Left ventricle myocardium superior (tissue), 1 donor: ENCODE measurements around the gene LRP4. TPM values are rescaled to one million over a fixed set of nuclear protein-coding genes. Genes with fewer than 3 reads are reported as not detected.
A peak's percentile ranks its signal among the peaks of the same experiment; 100 is the strongest.

Source experiments
- ATAC-seq: fragments of 200-7000 bp; cut with Tn5 transposase; one replicate; pipeline ENCODE4 v1.9.1; 2020; ENCODE audit warnings: mild to moderate bottlenecking, moderate library complexity
- DNase-seq: peaks from one replicate; pipeline ENCODE4 v3.0.0-alpha.2; 2020
- intact Hi-C: fragments of 100-400 bp; cut with micrococcal nuclease; formaldehyde crosslinking; loops from one replicate; pipeline ENCODE4 v1.11.0; 2022
- total RNA-seq: library from RNA; stranded (reverse); fragmentation: NEBNext Ultra II Directional; extraction: Animal tissue kit (Norgen Biotek cat#: 25700); gene quantifications from one replicate; pipeline ENCODE4 v1.2.1, GENCODE V29; 2021
- donor health status: DM: no; HTN: yes; CAD: no; lungs with severe emphysema.

Gene LRP4
- total RNA-seq, 1 donor from 2014 or later, result 21.9 TPM

DNA sequence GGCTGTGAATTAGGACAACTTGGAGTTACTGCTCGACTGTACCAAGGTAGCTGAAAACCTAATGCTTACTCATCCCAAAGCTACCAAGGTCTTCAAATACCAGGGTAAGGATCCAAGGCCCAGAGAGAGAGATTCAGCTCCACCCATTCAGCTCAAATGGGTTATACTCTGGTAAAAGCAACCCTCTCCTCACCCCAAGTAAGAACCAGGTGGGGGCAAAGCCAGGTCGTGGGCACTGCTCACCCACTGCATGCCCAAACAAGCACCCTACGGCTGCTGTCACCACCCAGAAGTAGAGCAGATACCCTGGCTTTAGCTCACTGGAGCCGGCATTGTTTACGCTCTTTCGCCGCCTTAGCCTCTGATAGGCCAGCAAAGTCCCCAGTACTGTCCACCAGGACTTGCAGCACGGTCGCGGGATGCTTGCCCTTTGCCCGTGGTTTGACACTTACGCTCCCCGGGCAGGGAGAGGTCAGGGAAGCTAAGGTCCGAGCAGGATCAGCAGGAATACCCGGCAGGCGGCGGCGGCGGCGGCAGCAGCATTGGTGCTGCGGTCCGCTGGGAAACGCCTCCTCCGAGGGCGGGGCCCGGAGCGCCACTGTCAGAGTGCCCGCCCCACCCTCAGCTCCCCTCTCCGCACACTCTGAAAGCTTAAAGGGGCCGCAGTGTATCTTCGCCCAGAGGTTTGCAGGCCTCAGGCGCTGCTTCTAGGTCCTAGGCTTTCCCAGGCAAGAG, 91.9 kb downstream of the LRP4 start:
- ATAC-seq, result peak; percentile 99
- intact Hi-C loops, result no loop called here

DNA sequence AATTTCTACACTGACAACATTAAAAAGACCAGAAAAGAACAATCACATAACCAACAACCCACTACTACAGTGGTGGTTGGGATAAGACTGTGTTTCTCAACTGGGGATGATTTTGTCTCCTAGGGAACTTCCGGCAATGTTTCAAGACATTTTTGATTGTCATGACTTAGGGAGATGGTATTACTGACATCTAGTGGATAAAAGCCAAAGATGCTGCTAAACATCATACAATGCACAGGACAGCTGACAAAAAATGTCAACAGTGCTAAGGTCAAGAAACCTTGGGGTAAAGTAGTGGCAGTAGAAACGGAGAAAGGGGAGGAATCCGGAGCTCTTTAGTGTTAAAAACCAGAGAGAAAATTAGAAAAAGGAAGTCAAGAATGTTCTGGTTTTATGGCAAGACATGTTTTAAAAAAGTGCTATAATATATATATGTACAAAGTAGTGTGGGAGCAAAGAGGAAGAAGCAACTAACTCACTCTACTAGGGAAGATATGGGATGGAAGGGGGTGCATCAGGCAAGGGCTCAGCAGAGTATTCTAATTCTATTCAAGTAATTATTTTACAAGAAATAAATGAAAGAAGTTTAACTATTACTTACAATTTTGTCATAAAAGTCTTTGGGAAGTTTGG, 109.4 kb downstream of the LRP4 start:
- DNase-seq, result no peak
- intact Hi-C loops, result no loop called here
- no peak for ATAC-seq

More for the DNA sequence above, 91.9 kb downstream of the LRP4 start:
- peak; percentile 92 for DNase-seq

Other genes with a start within 250 kb of the LRP4 start
- 65.2 TPM for gene ARHGAP1, start 217.9 kb downstream of the LRP4 start, total RNA-seq
- gene ZNF408, start 217.5 kb downstream of the LRP4 start, total RNA-seq, result 7.1 TPM
- gene F2, start 199.3 kb downstream of the LRP4 start, total RNA-seq, result not detected
- 73.6 TPM for gene CKAP5, start 72.3 kb downstream of the LRP4 start, total RNA-seq
- gene CSTPP1, start 18.2 kb upstream of the LRP4 start, total RNA-seq, result 9.6 TPM